Nephron progenitor cell (in vitro differentiated cells): ENCODE results near the gene THSD7A.

Experiments
- DNase-seq: peaks from one replicate; pipeline ENCODE4 v3.0.0; 2021
- H3K27ac Mint-ChIP-seq: 2 replicates; pipeline ENCODE4 v1.8.0; 2021; ENCODE audit warnings: mild to moderate bottlenecking, moderate library complexity, mixed read lengths
- H3K27me3 Mint-ChIP-seq: 2 replicates; pipeline ENCODE4 v1.8.0; 2021; ENCODE audit warnings: mild to moderate bottlenecking, low read depth, mixed read lengths; ENCODE audit not compliant: poor library complexity
- H3K36me3 Mint-ChIP-seq: 2 replicates; pipeline ENCODE4 v1.8.0; 2021; ENCODE audit warnings: low read depth, mixed read lengths
- H3K4me1 Mint-ChIP-seq: 2 replicates; pipeline ENCODE4 v1.8.0; 2021; ENCODE audit warnings: mixed read lengths
- H3K4me3 Mint-ChIP-seq: 2 replicates; pipeline ENCODE4 v1.8.0; 2021; ENCODE audit warnings: mild to moderate bottlenecking, moderate library complexity, mixed read lengths
- H3K9me3 Mint-ChIP-seq: 2 replicates; pipeline ENCODE4 v1.8.0; 2021; ENCODE audit warnings: mild to moderate bottlenecking, moderate library complexity, mixed read lengths
- TF ChIP-seq, protein P1 (sequence below): fragments of 200-600 bp; sonication (generic); IDR thresholded peaks from 2 replicates; pipeline ENCODE4 v1.5.0; 2021; ENCODE audit warnings: antibody characterized with exemption

Gene THSD7A

DNA sequence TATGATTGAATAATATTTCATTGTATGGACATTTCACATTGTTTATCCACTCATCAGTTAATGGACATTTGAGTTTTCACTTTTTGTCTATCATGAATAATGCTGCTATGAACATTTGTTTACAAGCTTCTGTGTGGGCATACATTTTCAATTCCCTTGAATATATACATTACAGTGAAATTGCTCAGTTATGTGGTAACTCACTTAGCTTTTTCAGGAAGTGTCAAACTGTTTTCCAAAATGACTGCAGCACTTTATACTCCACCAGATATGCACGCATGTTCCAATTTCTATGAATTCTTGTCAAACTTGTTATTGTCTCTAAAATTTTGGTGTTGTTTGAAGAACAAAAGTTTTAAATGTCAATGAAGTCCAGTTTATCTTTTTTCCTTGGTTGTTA is 401.2 kb downstream of the THSD7A start:
- H3K27ac Mint-ChIP-seq, result no peak overlapping the region
- H3K4me1 Mint-ChIP-seq, result peaks cover 5% of the 10 kb centered on the region
- DNase-seq, result no peak
- H3K27me3 Mint-ChIP-seq, result no peaks in the 10 kb centered on the region
- H3K36me3 Mint-ChIP-seq, result no peaks in the 10 kb centered on the region
- H3K9me3 Mint-ChIP-seq, result no peaks in the 10 kb centered on the region
- TF ChIP-seq, protein P1, sequence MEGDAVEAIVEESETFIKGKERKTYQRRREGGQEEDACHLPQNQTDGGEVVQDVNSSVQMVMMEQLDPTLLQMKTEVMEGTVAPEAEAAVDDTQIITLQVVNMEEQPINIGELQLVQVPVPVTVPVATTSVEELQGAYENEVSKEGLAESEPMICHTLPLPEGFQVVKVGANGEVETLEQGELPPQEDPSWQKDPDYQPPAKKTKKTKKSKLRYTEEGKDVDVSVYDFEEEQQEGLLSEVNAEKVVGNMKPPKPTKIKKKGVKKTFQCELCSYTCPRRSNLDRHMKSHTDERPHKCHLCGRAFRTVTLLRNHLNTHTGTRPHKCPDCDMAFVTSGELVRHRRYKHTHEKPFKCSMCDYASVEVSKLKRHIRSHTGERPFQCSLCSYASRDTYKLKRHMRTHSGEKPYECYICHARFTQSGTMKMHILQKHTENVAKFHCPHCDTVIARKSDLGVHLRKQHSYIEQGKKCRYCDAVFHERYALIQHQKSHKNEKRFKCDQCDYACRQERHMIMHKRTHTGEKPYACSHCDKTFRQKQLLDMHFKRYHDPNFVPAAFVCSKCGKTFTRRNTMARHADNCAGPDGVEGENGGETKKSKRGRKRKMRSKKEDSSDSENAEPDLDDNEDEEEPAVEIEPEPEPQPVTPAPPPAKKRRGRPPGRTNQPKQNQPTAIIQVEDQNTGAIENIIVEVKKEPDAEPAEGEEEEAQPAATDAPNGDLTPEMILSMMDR, result no peak
- H3K4me3 Mint-ChIP-seq, result no peak overlapping the region

DNA sequence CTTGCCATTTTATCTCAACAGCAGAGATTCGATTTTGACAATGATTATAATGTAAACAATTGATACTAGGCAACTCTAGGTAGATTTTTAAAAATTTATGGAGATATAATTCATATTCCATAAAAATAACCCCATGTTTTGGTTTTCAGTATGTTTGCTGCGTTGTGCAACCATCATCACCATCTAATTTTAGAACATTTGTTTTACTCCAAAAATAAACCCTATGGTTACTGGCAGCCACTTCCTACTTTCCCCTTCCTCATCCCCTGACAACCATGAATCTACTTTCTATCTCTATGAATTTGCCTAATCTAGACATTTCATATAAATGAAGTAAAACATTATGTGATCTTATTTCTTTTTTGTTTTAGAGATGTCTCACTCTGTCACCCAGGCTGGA is 401.9 kb downstream of the THSD7A start:
- H3K36me3 Mint-ChIP-seq, result no peaks in the 10 kb centered on the region
- H3K27me3 Mint-ChIP-seq, result no peaks in the 10 kb centered on the region
- no peaks in the 10 kb centered on the region for H3K9me3 Mint-ChIP-seq
- peaks cover 5% of the 10 kb centered on the region for H3K4me1 Mint-ChIP-seq
- TF ChIP-seq, protein P1, result no peak
- H3K27ac Mint-ChIP-seq, result no peak overlapping the region
- no peak for DNase-seq
- H3K4me3 Mint-ChIP-seq, result no peak overlapping the region

DNA sequence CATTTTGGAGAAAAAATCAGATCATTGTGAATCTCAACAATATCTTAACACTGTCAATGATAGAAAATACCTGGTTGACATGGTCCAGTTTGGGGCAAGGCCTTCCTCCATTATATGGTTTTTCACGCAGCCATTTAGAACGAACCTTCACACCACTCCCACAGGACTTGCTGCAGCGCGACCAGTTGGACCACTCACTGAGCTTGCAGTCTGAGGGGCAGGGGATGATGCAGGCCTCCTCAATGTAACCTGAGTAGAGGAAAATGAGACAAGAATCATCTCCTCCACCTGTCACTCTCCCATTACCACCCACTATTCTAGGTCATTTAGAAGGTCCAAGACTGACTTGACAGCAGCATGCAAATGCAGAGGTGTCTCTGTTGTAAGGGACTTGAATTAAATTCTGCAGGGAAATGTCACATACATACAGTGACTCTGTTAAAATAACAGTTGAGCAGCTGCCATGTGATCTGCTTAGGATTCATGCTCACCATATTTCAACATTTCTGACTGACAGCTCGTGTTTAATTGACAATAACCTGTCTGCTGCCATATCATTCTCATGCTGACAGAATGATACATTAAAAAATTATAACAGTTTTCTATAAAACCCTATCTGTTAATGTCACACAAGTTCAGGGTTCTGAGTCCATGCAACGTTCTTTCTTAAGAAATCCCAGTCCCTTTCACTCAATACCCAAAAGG is 403.0 kb downstream of the THSD7A start:
- TF ChIP-seq, protein P1, result no peak
- H3K27me3 Mint-ChIP-seq, result no peaks in the 10 kb centered on the region
- H3K4me3 Mint-ChIP-seq, result no peak overlapping the region
- H3K36me3 Mint-ChIP-seq, result no peaks in the 10 kb centered on the region
- peak; percentile 10 for DNase-seq
- no peaks in the 10 kb centered on the region for H3K9me3 Mint-ChIP-seq
- no peak overlapping the region for H3K27ac Mint-ChIP-seq
- peaks cover 5% of the 10 kb centered on the region for H3K4me1 Mint-ChIP-seq

DNA sequence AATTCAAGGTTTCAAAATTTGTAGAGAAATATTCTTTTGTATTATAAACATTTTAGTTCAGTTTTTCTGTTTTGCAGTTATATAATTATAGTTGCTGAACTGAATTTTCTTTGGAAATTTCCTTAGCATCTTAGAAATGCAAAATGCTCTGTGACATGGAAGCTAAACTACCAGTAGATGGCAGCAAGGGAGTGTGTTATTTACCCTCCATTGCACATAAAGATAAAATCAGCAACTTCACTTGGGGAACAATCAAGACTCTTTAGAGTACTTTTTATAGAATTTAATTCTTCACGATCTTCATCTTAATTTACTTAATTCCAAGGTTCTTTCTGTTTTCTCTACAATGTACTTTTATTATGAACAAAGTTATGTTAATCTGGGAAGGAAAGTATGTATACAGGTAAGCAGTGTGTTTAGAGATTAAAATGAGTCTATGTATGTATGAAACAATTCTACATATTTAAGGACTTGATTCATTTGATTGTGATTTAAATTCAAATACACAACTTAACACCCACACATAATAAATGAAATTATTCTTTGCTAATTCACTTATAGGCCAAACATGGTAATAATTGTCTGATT is 404.2 kb downstream of the THSD7A start:
- no peak overlapping the region for H3K27ac Mint-ChIP-seq
- H3K27me3 Mint-ChIP-seq, result no peaks in the 10 kb centered on the region
- H3K4me1 Mint-ChIP-seq, result peaks cover 5% of the 10 kb centered on the region
- no peaks in the 10 kb centered on the region for H3K36me3 Mint-ChIP-seq
- DNase-seq, result peak; percentile 16
- no peak overlapping the region for H3K4me3 Mint-ChIP-seq
- no peaks in the 10 kb centered on the region for H3K9me3 Mint-ChIP-seq
- TF ChIP-seq, protein P1, result peak; percentile 77

DNA sequence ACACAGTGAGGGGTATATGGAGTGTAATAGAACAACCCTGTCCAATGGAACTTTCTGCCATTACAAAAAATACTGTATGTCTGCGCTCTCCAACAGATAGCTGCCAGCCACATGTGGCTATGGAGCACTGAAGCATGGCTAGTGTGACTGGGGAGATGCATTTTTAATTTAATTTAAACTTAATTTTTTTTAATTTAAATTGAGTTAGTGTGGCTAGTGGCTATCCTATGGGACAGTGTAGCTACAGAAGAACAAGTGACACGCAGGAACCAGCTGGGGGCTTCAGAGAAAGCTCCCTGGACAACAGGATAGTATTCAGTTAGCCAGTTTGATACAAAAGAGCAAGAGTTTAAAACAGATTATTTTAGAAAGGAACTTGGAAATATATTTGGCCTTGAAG is 408.0 kb downstream of the THSD7A start:
- Mint-ChIP-seq H3K27ac (no peak overlapping the region), H3K36me3 (peaks cover 15% of the 10 kb centered on the region)

More for the DNA sequence above, 408.0 kb downstream of the THSD7A start:
- H3K4me1 Mint-ChIP-seq, result peaks cover 3% of the 10 kb centered on the region
- H3K4me3 Mint-ChIP-seq, result no peak overlapping the region
- no peak for DNase-seq
- peaks cover 22% of the 10 kb centered on the region for H3K9me3 Mint-ChIP-seq
- TF ChIP-seq, protein P1, result no peak
- H3K27me3 Mint-ChIP-seq, result no peaks in the 10 kb centered on the region
